Measurements from ENCODE around the gene SLC37A4.

The SLC37A4 gene

DNA sequence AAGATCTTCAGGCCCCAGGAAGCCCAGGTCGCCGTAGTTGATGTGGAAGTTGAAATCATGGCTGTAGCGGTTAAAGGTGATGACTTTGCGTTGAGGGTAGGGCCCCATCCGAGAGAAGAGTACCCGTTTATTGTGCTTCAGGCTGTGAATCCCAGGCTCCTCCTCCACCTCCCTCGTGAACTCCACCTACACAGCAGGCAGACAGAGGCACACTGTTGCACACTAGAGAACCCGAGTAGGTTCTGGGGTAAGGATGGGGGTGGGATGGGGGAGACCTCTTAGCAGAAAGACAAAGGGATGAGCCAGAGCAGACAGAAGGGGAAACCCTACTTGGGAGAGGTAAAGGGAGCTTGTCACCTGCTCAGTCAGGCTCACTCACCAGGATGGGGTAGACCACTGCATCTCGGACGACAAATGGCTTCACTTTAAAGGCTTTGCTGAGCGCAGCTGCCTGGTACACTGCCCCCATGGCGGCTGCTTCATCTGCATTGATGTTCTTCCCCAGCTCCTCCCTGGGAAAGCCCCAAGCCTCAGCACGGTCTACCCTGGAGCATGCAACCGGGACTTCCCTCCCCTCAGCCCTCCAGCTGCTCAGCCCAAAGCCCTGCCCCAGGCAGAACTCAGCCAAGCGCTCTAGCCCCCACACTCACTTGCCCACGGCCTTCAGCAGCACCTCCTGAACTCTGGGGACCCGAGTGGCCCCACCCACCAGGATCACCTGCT lies 20.9 kb upstream of the SLC37A4 start:
- H3K27ac ChIP-seq (replicated peaks), result no peak overlapping the region
- DNase-seq (ENCODE audit: low read depth in 1 of 2, low spot score in 1 of 2), result no peak
- H3K4me3 ChIP-seq (replicated peaks; ENCODE audit: insufficient read depth, low read length), result no peak overlapping the region
- TF ChIP-seq, protein P1, sequence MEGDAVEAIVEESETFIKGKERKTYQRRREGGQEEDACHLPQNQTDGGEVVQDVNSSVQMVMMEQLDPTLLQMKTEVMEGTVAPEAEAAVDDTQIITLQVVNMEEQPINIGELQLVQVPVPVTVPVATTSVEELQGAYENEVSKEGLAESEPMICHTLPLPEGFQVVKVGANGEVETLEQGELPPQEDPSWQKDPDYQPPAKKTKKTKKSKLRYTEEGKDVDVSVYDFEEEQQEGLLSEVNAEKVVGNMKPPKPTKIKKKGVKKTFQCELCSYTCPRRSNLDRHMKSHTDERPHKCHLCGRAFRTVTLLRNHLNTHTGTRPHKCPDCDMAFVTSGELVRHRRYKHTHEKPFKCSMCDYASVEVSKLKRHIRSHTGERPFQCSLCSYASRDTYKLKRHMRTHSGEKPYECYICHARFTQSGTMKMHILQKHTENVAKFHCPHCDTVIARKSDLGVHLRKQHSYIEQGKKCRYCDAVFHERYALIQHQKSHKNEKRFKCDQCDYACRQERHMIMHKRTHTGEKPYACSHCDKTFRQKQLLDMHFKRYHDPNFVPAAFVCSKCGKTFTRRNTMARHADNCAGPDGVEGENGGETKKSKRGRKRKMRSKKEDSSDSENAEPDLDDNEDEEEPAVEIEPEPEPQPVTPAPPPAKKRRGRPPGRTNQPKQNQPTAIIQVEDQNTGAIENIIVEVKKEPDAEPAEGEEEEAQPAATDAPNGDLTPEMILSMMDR (IDR thresholded peaks at IDR 0.05; ENCODE audit: insufficient read depth, low read length), result no peak
- TF ChIP-seq GABPA (IDR thresholded peaks at IDR 0.05; ENCODE audit: low read depth) (no peak), POLR2AphosphoS5 (IDR thresholded peaks at IDR 0.05; ENCODE audit: low read depth) (no peak), REST (IDR thresholded peaks at IDR 0.05; ENCODE audit: insufficient replicate concordance, low read depth) (no peak), SPI1 (IDR thresholded peaks at IDR 0.05; ENCODE audit: borderline replicate concordance, low read depth) (no peak)
- no peaks in the 10 kb centered on the region for H3K27me3 ChIP-seq (ENCODE audit: insufficient read depth, poor library complexity, severe bottlenecking)

- Histone ChIP-seq H3K27me3 (ENCODE audit: insufficient read depth, poor library complexity, severe bottlenecking) (no peaks in the 10 kb centered on the region), H3K4me3 (replicated peaks; ENCODE audit: insufficient read depth, low read length) (no peak overlapping the region), H3K27ac (replicated peaks) (no peak overlapping the region)
- TF ChIP-seq, protein P1 (IDR thresholded peaks at IDR 0.05; ENCODE audit: insufficient read depth, low read length), result no peak
- TF ChIP-seq GABPA (IDR thresholded peaks at IDR 0.05; ENCODE audit: low read depth) (no peak), POLR2AphosphoS5 (IDR thresholded peaks at IDR 0.05; ENCODE audit: low read depth) (no peak), REST (IDR thresholded peaks at IDR 0.05; ENCODE audit: insufficient replicate concordance, low read depth) (no peak), SPI1 (IDR thresholded peaks at IDR 0.05; ENCODE audit: borderline replicate concordance, low read depth) (no peak)
- no peak for DNase-seq (ENCODE audit: low read depth in 1 of 2, low spot score in 1 of 2)
These were observed 18.4 kb upstream of the SLC37A4 start for GRCh38 chr11:119049081-119049480.

- DNase-seq (ENCODE audit: low read depth in 1 of 2, low spot score in 1 of 2), result no peak
- H3K27ac ChIP-seq (replicated peaks), result no peak overlapping the region
- TF ChIP-seq REST (IDR thresholded peaks at IDR 0.05; ENCODE audit: insufficient replicate concordance, low read depth), result no peak
- TF ChIP-seq, protein P1 (IDR thresholded peaks at IDR 0.05; ENCODE audit: insufficient read depth, low read length), result no peak
- no peak for TF ChIP-seq GABPA (IDR thresholded peaks at IDR 0.05; ENCODE audit: low read depth)
- TF ChIP-seq SPI1 (IDR thresholded peaks at IDR 0.05; ENCODE audit: borderline replicate concordance, low read depth), result no peak
- TF ChIP-seq POLR2AphosphoS5 (IDR thresholded peaks at IDR 0.05; ENCODE audit: low read depth), result no peak
- no peaks in the 10 kb centered on the region for H3K27me3 ChIP-seq (ENCODE audit: insufficient read depth, poor library complexity, severe bottlenecking)
- no peak overlapping the region for H3K4me3 ChIP-seq (replicated peaks; ENCODE audit: insufficient read depth, low read length)
These were observed 18.0 kb upstream of the SLC37A4 start for GRCh38 chr11:119048644-119049043.
